Neural crest cell (in vitro differentiated cells): Measurements from ENCODE around the gene SEMG1. TPM values are rescaled to one million over a fixed set of nuclear protein-coding genes. Genes with fewer than 3 reads are reported as not detected.

ENCODE experiments used
- DNase-seq: peaks from one replicate; pipeline ENCODE4 v3.0.0; 2021; ENCODE audit warnings: low read depth, mixed read lengths, low spot score
- H3K27ac Mint-ChIP-seq: one replicate; pipeline ENCODE4 v1.8.0; 2021; ENCODE audit warnings: mild to moderate bottlenecking, mixed read lengths; ENCODE audit not compliant: unreplicated experiment
- H3K27me3 Mint-ChIP-seq: 2 replicates; pipeline ENCODE4 v1.8.0; 2021; ENCODE audit warnings: low read depth, mild to moderate bottlenecking, mixed read lengths
- H3K36me3 Mint-ChIP-seq: 2 replicates; pipeline ENCODE4 v1.8.0; 2021; ENCODE audit warnings: low read depth, mild to moderate bottlenecking, mixed read lengths
- H3K4me1 Mint-ChIP-seq: 2 replicates; pipeline ENCODE4 v1.8.0; 2021; ENCODE audit warnings: mixed read lengths
- H3K4me3 Mint-ChIP-seq: one replicate; pipeline ENCODE4 v1.8.0; 2021; ENCODE audit warnings: mild to moderate bottlenecking, mixed read lengths
- H3K9me3 Mint-ChIP-seq: 2 replicates; pipeline ENCODE4 v1.8.0; 2021; ENCODE audit warnings: mixed read lengths
- total RNA-seq: library from RNA; stranded (reverse); gene quantifications from 2 replicates; pipeline ENCODE4 v1.2.1, GENCODE V29; 2021
- TF ChIP-seq, protein P1 (sequence below): fragments of 200-600 bp; sonication (generic); conservative IDR thresholded peaks from 2 replicates; pipeline ENCODE4 v1.5.0; 2021; ENCODE audit warnings: antibody characterized with exemption, mild to moderate bottlenecking

SEMG1 gene
- total RNA-seq, 1 donor from 2014 or later, result not detected

DNA sequence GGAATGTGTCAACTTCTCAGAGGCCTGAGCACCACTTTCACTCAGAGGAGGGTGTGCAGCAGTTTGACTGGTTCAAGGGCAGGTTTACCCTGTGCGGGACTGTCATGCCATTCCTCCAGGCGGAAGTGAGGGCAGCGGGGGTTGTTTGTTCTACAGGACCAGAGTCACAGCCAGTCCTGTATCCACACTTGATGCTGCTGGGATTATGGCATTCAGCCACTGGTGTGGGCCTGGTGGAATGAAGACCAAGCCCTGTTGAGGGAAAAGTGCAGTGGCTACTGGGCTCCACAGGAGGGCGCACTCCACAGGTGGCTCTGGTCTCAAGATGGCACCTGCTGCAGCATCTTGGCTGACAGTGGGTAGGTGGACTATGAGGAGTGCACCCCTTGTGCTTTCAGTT is 29.2 kb downstream of the SEMG1 start:
- H3K27ac Mint-ChIP-seq, result no peak overlapping the region
- no peak overlapping the region for H3K4me3 Mint-ChIP-seq
- peaks cover 59% of the 10 kb centered on the region for H3K27me3 Mint-ChIP-seq

GRCh38 chr20:45238139-45238538 is 31.3 kb downstream of the SEMG1 start:
- Mint-ChIP-seq H3K4me1 (no peaks in the 10 kb centered on the region), H3K36me3 (no peaks in the 10 kb centered on the region), H3K27ac (no peak overlapping the region), H3K27me3 (peaks cover 63% of the 10 kb centered on the region), H3K4me3 (no peak overlapping the region), H3K9me3 (peaks cover 3% of the 10 kb centered on the region)
- TF ChIP-seq, protein P1, sequence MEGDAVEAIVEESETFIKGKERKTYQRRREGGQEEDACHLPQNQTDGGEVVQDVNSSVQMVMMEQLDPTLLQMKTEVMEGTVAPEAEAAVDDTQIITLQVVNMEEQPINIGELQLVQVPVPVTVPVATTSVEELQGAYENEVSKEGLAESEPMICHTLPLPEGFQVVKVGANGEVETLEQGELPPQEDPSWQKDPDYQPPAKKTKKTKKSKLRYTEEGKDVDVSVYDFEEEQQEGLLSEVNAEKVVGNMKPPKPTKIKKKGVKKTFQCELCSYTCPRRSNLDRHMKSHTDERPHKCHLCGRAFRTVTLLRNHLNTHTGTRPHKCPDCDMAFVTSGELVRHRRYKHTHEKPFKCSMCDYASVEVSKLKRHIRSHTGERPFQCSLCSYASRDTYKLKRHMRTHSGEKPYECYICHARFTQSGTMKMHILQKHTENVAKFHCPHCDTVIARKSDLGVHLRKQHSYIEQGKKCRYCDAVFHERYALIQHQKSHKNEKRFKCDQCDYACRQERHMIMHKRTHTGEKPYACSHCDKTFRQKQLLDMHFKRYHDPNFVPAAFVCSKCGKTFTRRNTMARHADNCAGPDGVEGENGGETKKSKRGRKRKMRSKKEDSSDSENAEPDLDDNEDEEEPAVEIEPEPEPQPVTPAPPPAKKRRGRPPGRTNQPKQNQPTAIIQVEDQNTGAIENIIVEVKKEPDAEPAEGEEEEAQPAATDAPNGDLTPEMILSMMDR, result no peak
- DNase-seq, result no peak

More for the DNA sequence above, 29.2 kb downstream of the SEMG1 start:
- Mint-ChIP-seq H3K4me1 (no peaks in the 10 kb centered on the region), H3K9me3 (peaks cover 3% of the 10 kb centered on the region), H3K36me3 (no peaks in the 10 kb centered on the region)
- TF ChIP-seq, protein P1, result peak; percentile 58
- DNase-seq, result no peak

- H3K9me3 Mint-ChIP-seq, result no peaks in the 10 kb centered on the region
- no peaks in the 10 kb centered on the region for H3K4me1 Mint-ChIP-seq
- DNase-seq, result no peak
- no peak overlapping the region for H3K27ac Mint-ChIP-seq
- peaks cover 92% of the 10 kb centered on the region for H3K27me3 Mint-ChIP-seq
- TF ChIP-seq, protein P1, result no peak
- H3K36me3 Mint-ChIP-seq, result no peaks in the 10 kb centered on the region
- no peak overlapping the region for H3K4me3 Mint-ChIP-seq
Measured at GRCh38 chr20:45246109-45246508, 39.3 kb downstream of the SEMG1 start.

- no peaks in the 10 kb centered on the region for H3K36me3 Mint-ChIP-seq
- H3K27ac Mint-ChIP-seq, result no peak overlapping the region
- H3K9me3 Mint-ChIP-seq, result no peaks in the 10 kb centered on the region
- peaks cover 85% of the 10 kb centered on the region for H3K27me3 Mint-ChIP-seq
- no peak overlapping the region for H3K4me3 Mint-ChIP-seq
- DNase-seq, result no peak
- TF ChIP-seq, protein P1, result no peak
- H3K4me1 Mint-ChIP-seq, result no peaks in the 10 kb centered on the region
Measured at GRCh38 chr20:45247865-45248264, 41.0 kb downstream of the SEMG1 start.

DNA sequence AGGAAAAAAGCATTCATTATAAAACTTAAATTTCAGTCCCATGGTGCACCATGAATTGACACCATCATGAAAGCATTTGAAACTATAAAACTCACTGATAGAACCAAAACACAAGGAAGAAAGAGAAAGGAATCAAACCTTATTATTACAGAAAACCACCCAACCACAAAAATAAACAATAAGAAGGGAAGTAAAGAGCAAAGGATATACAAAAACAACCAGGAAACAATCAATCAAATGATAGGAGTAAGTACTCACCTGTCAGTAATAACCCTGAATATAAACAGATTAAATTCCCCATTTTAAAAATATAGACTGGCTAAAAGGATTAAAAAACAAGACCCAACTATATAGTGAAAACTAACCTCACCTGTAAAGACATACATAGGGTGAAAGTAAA is 41.8 kb downstream of the SEMG1 start:
- H3K27ac Mint-ChIP-seq, result no peak overlapping the region
- no peaks in the 10 kb centered on the region for H3K36me3 Mint-ChIP-seq
- TF ChIP-seq, protein P1, result no peak
- H3K4me3 Mint-ChIP-seq, result no peak overlapping the region
- DNase-seq, result no peak
- peaks cover 77% of the 10 kb centered on the region for H3K27me3 Mint-ChIP-seq
- no peaks in the 10 kb centered on the region for H3K4me1 Mint-ChIP-seq
- H3K9me3 Mint-ChIP-seq, result no peaks in the 10 kb centered on the region
